Caco-2 (cell line): ENCODE results near the gene ZSCAN25. TPM values are rescaled to one million over a fixed set of nuclear protein-coding genes. Genes with fewer than 3 reads are reported as not detected.

Experiments used
- BruUV-seq: library from RNA; stranded (reverse); fragments of 400-500 nt; replicated peaks from 2 replicates; lab custom pipeline; 2021; lab: Mats Ljungman, UMichigan
- CTCF ChIA-PET: fragments of 300-600 bp; sonication (Branson Sonifier 250); formaldehyde crosslinking; loops from one replicate; lab custom pipeline; 2022; ENCODE audit warnings: antibody characterized with exemption; lab: Charles Lee
- POLR2A ChIA-PET: fragments of 300-600 bp; sonication (Branson Sonifier 250); formaldehyde crosslinking; loops from one replicate; lab custom pipeline; 2022; ENCODE audit warnings: antibody characterized with exemption; lab: Charles Lee
- DNase-seq, 2 experiments: peaks; one replicate each; pipeline versions ENCODE4 v3.0.0 to v3.0.0-alpha.2; 2020 to 2022
- H3K27me3 ChIP-seq: replicated peaks from 2 replicates; pipeline ENCODE4 v1.6.0; 2011; ENCODE audit warnings: low read length; ENCODE audit not compliant: control insufficient read depth, insufficient read depth
- H3K36me3 ChIP-seq: 2 replicates; pipeline ENCODE4 v1.5.1; 2011; ENCODE audit warnings: low read length; ENCODE audit not compliant: control insufficient read depth, insufficient read depth
- H3K4me1 ChIP-seq: fragments of 250-450 bp; sonication (Bioruptor Pico); 2 replicates; pipeline ENCODE4 v1.5.1; 2020; ENCODE audit warnings: mild to moderate bottlenecking
- H3K4me3 ChIP-seq: 2 replicates; pipeline ENCODE4 v1.5.1; 2011; ENCODE audit warnings: low read depth, mild to moderate bottlenecking, control low read depth, low read length
- H3K9me3 ChIP-seq: fragments of 250-450 bp; sonication (Bioruptor Pico); 2 replicates; pipeline ENCODE4 v1.5.1; 2020; ENCODE audit warnings: mild to moderate bottlenecking, moderate library complexity
- H3K27ac Mint-ChIP-seq: one replicate; pipeline ENCODE4 v1.8.0; 2022; ENCODE audit warnings: mixed read lengths; ENCODE audit not compliant: unreplicated experiment
- H3K27me3 Mint-ChIP-seq: one replicate; pipeline ENCODE4 v1.8.0; 2022; ENCODE audit warnings: mixed read lengths; ENCODE audit not compliant: insufficient read depth, unreplicated experiment
- H3K36me3 Mint-ChIP-seq: one replicate; pipeline ENCODE4 v1.8.0; 2022; ENCODE audit warnings: mild to moderate bottlenecking, mixed read lengths; ENCODE audit not compliant: insufficient read depth, unreplicated experiment
- H3K4me1 Mint-ChIP-seq: one replicate; pipeline ENCODE4 v1.8.0; 2022; ENCODE audit warnings: low read depth, mixed read lengths; ENCODE audit not compliant: unreplicated experiment
- H3K4me3 Mint-ChIP-seq: one replicate; pipeline ENCODE4 v1.8.0; 2022; ENCODE audit warnings: mild to moderate bottlenecking, moderate library complexity, mixed read lengths; ENCODE audit not compliant: unreplicated experiment
- H3K9me3 Mint-ChIP-seq: one replicate; pipeline ENCODE4 v1.8.0; 2022; ENCODE audit warnings: mixed read lengths; ENCODE audit not compliant: unreplicated experiment
- CTCF ChIP-seq, 2 experiments: fragments of 200-600 bp in 1 of 2; IDR thresholded peaks; 1 replicate in 1 of 2; 2 replicates in 1 of 2; pipeline versions ENCODE4 v1.5.1 to v1.8.0; 2011 to 2022; ENCODE audit warnings: antibody characterized with exemption in 1 of 2, control low read depth in 1 of 2, inconsistent platforms in 1 of 2, low read depth in 1 of 2, low read length in 1 of 2, mild to moderate bottlenecking in 1 of 2, moderate library complexity in 1 of 2; ENCODE audit not compliant: insufficient read depth in 1 of 2, severe bottlenecking in 1 of 2, unreplicated experiment in 1 of 2
- intact Hi-C: fragments of 100-400 bp; cut with micrococcal nuclease; formaldehyde crosslinking; loops from one replicate; pipeline ENCODE4 v1.10.0; 2022; ENCODE audit not compliant: unreplicated experiment
- total RNA-seq: library from RNA; stranded (reverse); gene quantifications from 2 replicates; pipeline ENCODE4 v1.2.3, GENCODE V29; 2022

The ZSCAN25 gene
- total RNA-seq, 1 experiment from 2014 or later = 21.2 TPM

- H3K4me1 Mint-ChIP-seq = peaks cover 21% of the 10 kb centered on the region
These were observed 772 bp upstream of the ZSCAN25 start for GRCh38 chr7:99615989-99616358.

GRCh38 chr7:99617192-99617781 lies 541 bp downstream of the ZSCAN25 start:
- Histone ChIP-seq H3K4me1 (no peaks in the 10 kb centered on the region; the same call in 1 of the 2 replicates), H3K36me3 (peaks cover 9% of the 10 kb centered on the region), H3K27me3 (no peaks in the 10 kb centered on the region), H3K9me3 (no peaks in the 10 kb centered on the region), H3K4me3 (peak overlapping the region; percentile 69)
- peak overlapping the region; percentile 94 for H3K4me3 Mint-ChIP-seq
- ChIA-PET CTCF (interaction anchor here (0.6 to 1.9 kb wide), 4 partner anchors 12 to 302 kb away, joined by 3 to 9 read pairs (median 4); partner anchors contain the start of gene TRIM4), POLR2A (interaction anchor here (0.6 to 1.6 kb wide), 7 partner anchors 57 to 212 kb away, joined by 3 to 16 read pairs (median 4); partner anchors contain the start of genes BUD31, FAM200A, PDAP1 and ZKSCAN5)
- H3K36me3 Mint-ChIP-seq = peaks cover 52% of the 10 kb centered on the region
- no peaks in the 10 kb centered on the region for H3K27me3 Mint-ChIP-seq
- no peaks in the 10 kb centered on the region for H3K9me3 Mint-ChIP-seq
- H3K4me1 Mint-ChIP-seq = peaks cover 21% of the 10 kb centered on the region
- intact Hi-C loops = no loop called here
- TF ChIP-seq CTCF (IDR thresholded peaks at IDR 0.05; ENCODE audit: insufficient read depth in 1 of 2, low read depth in 1 of 2, low read length in 1 of 2, severe bottlenecking in 1 of 2, unreplicated experiment in 1 of 2) = no peak
- DNase-seq = no peak
- BruUV-seq = TSS peak; percentile 36
- H3K27ac Mint-ChIP-seq = peak overlapping the region; percentile 97

More at GRCh38 chr7:99615989-99616358, 772 bp upstream of the ZSCAN25 start:
- Histone ChIP-seq H3K4me1 (no peaks in the 10 kb centered on the region; the same call in 1 of the 2 replicates), H3K9me3 (no peaks in the 10 kb centered on the region), H3K36me3 (peaks cover 8% of the 10 kb centered on the region), H3K27me3 (no peaks in the 10 kb centered on the region), H3K4me3 (peak overlapping the region; percentile 69)
- intact Hi-C loops = loop anchor here (1.0 kb wide), 2 partner anchors 64 to 91 kb away; partner anchors contain the start of gene FAM200A
- DNase-seq = no peak
- ChIA-PET POLR2A (interaction anchor here (0.7 to 1.6 kb wide), 6 partner anchors 63 to 214 kb away, joined by 3 to 5 read pairs (median 4); partner anchors contain the start of genes CYP3A5 and ZNF394), CTCF (interaction anchor here (0.8 to 1.9 kb wide), 3 partner anchors 90 to 303 kb away, joined by 3 to 9 read pairs (median 4); partner anchors contain the start of gene TRIM4)
- Mint-ChIP-seq H3K36me3 (peaks cover 39% of the 10 kb centered on the region), H3K27ac (peak overlapping the region; percentile 97), H3K9me3 (no peaks in the 10 kb centered on the region), H3K4me3 (peak overlapping the region; percentile 94), H3K27me3 (no peaks in the 10 kb centered on the region)
- TSS peak; percentile 75 for BruUV-seq
- no peak for TF ChIP-seq CTCF (IDR thresholded peaks at IDR 0.05; ENCODE audit: insufficient read depth in 1 of 2, low read depth in 1 of 2, low read length in 1 of 2, severe bottlenecking in 1 of 2, unreplicated experiment in 1 of 2)

GRCh38 chr7:99618726-99619125 lies 2.0 kb downstream of the ZSCAN25 start:
- H3K27me3 ChIP-seq = no peaks in the 10 kb centered on the region
- Mint-ChIP-seq H3K36me3 (peaks cover 66% of the 10 kb centered on the region), H3K4me1 (peaks cover 21% of the 10 kb centered on the region), H3K4me3 (peak overlapping the region; percentile 94), H3K27me3 (no peaks in the 10 kb centered on the region), H3K9me3 (no peaks in the 10 kb centered on the region), H3K27ac (no peak overlapping the region)
- H3K36me3 ChIP-seq = peaks cover 12% of the 10 kb centered on the region
- no peaks in the 10 kb centered on the region; the same call in 1 of the 2 replicates for H3K4me1 ChIP-seq
- no peak for DNase-seq
- intact Hi-C loops = no loop called here
- no peak overlapping the region for H3K4me3 ChIP-seq
- CTCF ChIA-PET = no interaction called here
- POLR2A ChIA-PET = no interaction called here
- H3K9me3 ChIP-seq = no peaks in the 10 kb centered on the region
- no TSS peak for BruUV-seq
- TF ChIP-seq CTCF (IDR thresholded peaks at IDR 0.05; ENCODE audit: insufficient read depth in 1 of 2, low read depth in 1 of 2, low read length in 1 of 2, severe bottlenecking in 1 of 2, unreplicated experiment in 1 of 2) = no peak
